GM18870 (cell line): Measurements from ENCODE around the gene CBFA2T2.
A peak's percentile ranks its signal among the peaks of the same experiment; 100 is the strongest.
"Not testable (repeated sequence)": the region's sequence is repeated elsewhere in the genome, so short reads cannot be mapped to it uniquely, and the experiment has no call there.

Experiments used
- ATAC-seq: cut with Tn5 transposase; IDR thresholded peaks from one replicate; pipeline ENCODE4 v1.9.1; 2021; ENCODE audit warnings: moderate library complexity; ENCODE audit not compliant: unreplicated experiment

Gene CBFA2T2

DNA sequence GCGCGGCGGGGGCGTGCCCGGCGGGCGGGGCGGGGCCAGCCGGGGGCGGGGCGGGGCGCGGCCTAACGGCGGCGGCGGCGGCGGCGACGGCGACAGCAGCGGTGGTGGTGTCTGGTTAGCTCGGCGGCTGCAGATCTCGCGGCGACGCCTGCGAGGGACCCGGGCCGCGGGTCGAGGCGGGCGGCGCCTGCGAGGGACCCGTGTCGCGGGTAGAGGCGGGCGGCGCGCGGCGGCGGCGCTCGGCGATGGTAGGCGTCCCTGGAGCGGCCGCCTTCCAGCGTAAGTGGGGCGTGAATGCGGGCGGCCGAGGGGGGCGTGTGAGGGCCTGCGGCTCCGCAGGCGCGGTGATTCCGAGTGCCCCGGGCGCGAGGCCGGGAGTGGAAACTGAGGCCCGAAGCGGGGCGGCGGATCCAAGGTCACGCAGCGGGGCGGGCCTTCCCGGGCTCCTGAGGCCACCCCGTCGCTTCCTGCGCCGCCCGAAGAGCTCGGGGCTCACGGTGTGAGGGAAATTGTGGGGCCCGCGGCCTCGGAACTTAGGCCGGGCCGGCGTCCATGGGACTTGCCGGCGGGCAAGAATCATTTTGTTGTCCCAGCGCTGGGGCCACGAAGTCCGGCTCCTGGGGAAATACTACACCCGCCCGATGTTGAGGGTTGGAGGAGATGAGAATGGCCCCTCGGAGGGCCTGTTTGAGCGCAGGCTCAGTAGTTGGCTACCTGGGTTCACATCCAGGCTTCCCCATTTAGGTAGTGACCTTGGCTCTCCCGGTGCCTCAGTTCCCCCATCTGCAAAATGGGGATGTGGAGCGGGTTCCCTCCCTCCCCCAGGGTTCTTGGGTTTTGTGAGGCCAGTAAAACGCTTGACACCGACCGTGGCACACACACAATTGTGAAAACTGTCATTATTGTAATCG lies at the start of gene CBFA2T2:
Gene CBFA2T2, plus strand, starts transcription at position 74 of the 911 bp plus-strand sequence. Its CDS starts 172 bp downstream, at position 246.
- peak; percentile 36 for ATAC-seq

DNA sequence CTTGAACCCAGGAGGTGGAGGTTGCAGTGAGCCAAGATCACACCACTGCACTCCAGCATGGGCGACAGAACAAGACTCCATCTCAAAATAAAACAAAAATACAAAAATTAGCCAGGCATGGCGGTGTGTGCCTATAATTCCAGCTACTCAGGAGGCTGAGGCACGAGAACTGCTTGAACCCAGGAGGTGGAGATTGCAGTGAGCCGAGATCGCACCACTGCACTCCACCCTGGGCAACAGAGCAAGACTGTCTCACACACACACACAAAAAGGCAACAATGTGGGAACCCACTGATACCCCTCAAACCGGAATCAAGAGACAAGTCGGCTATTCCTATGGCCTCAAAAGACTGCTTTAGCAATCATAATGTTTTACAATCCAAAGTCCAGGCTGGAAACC lies 49.3 kb upstream of the CBFA2T2 start:
- not testable (repeated sequence) for ATAC-seq

DNA sequence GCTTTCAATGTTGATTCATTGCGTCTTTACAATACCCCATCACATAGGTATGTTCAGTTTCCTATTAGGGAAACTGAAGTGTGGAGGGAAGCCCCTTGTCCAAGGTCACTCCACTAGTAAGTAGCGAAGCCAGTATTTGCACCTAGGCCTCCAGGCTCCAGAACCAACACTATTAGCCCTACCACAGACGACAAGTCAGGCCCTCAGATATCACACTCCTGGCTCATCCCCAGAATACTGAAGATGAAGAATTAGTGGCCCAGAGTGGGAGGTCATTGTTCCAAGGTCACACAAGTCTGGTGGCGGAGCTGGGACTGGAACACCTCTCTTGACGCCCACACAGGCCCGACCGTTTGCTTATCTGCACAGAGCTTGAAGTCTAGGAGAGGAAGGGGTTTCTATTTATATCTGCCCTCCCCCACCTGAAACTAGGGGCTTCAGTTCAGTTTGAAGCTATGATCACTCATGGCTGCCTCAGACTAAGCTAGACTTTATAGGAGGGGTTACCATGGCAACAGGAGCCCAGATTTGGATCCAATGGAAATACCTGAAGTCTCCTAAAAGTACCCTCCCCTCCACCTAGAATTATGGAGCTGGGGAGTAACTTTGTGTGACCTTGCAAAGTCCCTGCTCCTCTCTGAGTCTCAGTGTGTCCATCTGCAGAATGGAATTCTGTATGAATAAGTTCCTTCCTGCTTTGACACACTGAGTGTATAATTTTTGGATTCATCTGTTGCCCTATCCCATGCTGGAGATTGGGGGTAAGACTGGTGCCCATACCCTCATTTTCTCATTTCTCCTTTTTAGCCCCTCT lies 48.5 kb upstream of the CBFA2T2 start:
- ATAC-seq = no peak

- no peak for ATAC-seq
Observed at GRCh38 chr20:33442136-33443005, 47.5 kb upstream of the CBFA2T2 start.

DNA sequence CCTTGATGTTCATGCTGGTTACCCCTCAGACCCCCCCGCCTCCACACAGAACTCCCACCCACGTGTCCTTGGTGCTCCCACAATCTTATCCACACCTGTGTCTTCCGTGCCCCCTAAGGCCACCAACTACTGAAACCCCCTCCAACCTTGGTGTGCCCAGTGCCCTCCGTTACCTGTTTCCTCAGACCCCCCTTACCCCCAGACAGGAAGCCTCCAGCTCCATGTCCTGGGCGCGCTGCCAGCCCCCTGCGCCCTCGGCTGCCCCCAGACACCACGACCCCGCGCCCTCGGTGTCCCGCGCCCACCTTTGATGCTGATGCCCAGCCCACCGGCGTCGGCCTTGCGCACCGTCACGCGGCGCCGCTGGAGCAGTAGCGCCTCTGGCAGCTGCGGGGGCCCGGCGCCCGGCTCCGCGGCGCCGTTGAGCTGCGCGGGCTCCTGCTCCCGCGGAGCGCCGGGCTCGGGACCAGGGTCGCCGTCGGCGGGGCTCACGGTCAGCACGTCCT lies 46.8 kb upstream of the CBFA2T2 start:
- ATAC-seq = no peak

DNA sequence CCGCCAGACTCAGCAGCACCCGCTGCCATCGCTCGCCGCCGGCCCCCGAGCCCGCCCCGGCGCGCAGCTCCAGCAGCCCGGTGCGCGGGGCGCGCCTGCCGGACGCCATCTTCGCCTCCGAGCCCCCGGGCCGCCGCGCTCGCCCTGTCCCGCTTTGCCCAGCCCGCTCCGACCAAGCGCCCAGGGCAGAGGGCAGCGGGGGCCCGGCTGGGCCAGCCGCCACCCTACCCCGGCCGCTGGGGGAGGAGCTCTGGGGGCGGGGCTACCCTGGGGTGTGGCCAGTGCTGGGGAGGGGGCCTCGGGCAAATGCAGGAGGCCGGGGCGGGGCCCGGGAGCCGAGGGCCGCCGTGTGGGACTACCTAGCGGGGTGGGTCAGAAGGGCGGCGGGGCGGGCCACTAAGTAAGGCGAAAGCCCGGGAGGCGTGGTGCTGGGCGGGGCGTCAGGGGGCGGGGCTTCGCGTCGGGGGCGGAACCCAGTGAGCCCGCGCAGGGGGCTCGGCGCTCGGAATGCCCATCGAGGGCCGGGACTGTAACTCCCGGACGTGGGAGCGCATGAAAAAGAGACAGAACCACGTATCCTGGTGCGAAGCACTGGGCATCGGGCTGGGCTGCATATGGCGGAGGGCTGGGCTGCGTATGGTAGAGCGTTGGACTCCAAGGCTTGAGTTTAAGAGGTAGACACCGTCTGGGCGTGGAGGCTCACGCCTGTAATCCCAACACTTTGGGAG lies 46.2 kb upstream of the CBFA2T2 start, which contains the start of gene SNTA1:
Gene SNTA1, minus strand, starts transcription at position 252 of the 728 bp plus-strand sequence. Its CDS starts 143 bp downstream, at position 109.
- no peak for ATAC-seq

- ATAC-seq = no peak
Observed at GRCh38 chr20:33444797-33445560, 44.9 kb upstream of the CBFA2T2 start.

- ATAC-seq = no peak
Observed at GRCh38 chr20:33445881-33446625, 43.8 kb upstream of the CBFA2T2 start.

DNA sequence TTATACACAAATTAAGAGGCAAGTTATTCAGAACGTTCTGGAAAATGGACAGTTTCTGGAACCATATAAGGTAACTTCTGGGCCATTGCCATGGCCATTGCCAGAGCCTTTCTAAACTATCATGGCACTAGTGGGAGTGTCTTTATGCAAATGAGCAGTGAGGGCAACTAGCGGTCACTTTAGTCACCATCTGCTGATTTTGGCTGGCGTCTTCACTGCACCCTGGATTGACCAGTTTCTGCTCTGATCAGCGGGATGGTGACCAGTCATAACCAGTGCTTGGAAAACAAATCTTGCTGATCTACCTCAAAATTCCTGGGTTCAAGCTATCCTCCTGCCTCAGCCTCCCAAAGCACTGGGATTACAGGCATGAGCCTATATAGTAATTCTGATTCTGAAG lies 39.0 kb upstream of the CBFA2T2 start:
- no peak for ATAC-seq

- not testable (repeated sequence) for ATAC-seq
Observed at GRCh38 chr20:33456916-33457642, 32.8 kb upstream of the CBFA2T2 start.

DNA sequence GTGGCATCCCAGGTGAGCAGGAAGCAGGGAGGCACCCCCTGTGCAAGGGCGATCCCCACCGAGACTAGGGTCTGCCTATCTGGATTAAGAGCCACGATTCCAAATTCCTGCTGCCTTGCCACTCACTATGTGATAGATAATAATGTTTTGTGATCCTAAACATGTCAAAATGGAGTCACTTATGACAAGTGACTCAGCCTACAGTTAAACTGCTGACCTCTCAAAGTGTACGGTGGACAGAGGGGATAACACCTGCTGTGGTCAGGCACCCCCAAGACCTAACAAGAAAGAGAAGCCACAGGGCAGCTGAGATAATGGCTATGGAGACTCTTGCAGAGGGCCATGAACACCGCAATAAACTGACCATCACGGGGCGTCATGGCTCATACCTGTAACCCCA lies 30.3 kb upstream of the CBFA2T2 start:
- no peak for ATAC-seq

DNA sequence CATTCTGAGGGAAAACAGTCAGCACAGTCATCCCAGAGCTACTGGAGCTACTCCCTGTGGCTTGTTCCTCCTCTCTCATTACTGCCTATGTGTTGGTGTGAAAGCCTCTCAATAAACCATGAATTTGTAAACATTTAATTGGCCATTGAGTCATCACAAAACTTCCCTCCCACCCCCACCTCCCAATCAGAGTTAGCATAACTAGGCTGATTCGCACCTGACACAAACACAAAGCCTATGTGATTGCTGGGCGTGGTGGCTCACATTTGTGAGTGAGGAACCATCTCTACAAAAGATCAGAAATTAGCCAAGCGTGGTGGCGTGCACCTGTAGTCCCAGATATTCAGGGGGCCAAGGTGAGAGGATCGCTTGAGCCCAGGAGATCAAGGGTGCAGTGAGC lies 29.2 kb upstream of the CBFA2T2 start:
- ATAC-seq = no peak

- no peak for ATAC-seq
Observed at GRCh38 chr20:33463332-33464101, 26.4 kb upstream of the CBFA2T2 start.

GRCh38 chr20:33464759-33465158 lies 25.1 kb upstream of the CBFA2T2 start:
- not testable (repeated sequence) for ATAC-seq

GRCh38 chr20:33465481-33466302 lies 24.2 kb upstream of the CBFA2T2 start:
- no peak for ATAC-seq

GRCh38 chr20:33466303-33466646 lies 23.6 kb upstream of the CBFA2T2 start:
- ATAC-seq = no peak
